AG09319 (cell line): ENCODE measurements around the gene SELENBP1.

Experiments
- DNase-seq: peaks from one replicate; pipeline ENCODE4 v3.0.0-alpha.2; 2010; ENCODE audit warnings: low read depth; ENCODE audit errors: extremely low read depth
- CTCF ChIP-seq: IDR thresholded peaks from 2 replicates; pipeline ENCODE4 v1.5.1; 2011; ENCODE audit warnings: low read depth, mild to moderate bottlenecking, inconsistent platforms, low read length, moderate library complexity

SELENBP1 gene

DNA sequence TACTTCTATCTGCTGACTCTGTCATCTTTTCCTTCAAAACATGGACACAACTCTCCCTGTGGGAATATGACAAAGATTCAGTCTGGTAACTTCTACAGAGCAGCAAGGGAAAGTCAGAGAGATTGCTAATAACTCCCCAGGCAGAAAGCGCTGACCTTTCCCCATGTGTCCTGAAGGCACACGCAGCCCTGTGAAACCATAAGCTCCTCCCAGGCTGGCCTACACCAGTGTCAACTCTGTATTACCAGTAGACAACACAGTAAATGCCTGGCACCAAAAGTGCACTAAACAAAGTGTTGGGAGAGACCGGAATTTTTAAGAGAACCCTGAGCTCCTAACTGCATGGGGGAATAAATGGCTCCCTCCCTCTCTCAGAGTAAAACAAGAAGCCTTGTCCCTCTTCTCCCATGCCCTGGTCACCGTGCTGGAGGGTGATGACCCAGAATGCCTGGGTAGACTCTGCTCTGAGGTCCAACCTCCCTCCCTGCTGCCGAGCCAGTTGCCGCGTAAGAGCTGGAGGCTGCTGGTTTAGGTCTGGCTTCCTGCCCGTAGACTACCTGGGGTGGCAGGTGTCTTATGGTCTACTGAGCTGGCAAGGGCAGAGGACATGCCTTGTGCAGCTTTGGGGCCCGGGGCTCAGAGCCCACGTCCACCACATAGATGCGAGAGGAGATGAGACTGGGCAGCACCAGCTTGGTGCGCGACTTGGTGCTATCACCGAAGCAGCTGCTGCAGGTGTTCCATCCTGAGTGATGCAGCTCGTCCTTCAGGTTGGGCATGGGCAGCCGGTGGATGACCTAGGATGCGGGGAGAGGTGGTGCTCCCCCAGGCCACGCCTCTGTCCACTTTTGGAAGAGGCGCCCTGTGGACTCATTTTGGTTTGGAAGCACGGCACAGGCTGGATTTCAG lies 3.9 kb downstream of the SELENBP1 start:
- no peak for DNase-seq
- no peak for TF ChIP-seq CTCF

GRCh38 chr1:151367658-151368392 lies 4.7 kb downstream of the SELENBP1 start:
- no peak for TF ChIP-seq CTCF
- DNase-seq, result no peak

- no peak for DNase-seq
- no peak for TF ChIP-seq CTCF
Measured at GRCh38 chr1:151364996-151365395, 7.5 kb downstream of the SELENBP1 start.

GRCh38 chr1:151362308-151363155 lies 10.0 kb downstream of the SELENBP1 start:
- TF ChIP-seq CTCF, result no peak
- no peak for DNase-seq

DNA sequence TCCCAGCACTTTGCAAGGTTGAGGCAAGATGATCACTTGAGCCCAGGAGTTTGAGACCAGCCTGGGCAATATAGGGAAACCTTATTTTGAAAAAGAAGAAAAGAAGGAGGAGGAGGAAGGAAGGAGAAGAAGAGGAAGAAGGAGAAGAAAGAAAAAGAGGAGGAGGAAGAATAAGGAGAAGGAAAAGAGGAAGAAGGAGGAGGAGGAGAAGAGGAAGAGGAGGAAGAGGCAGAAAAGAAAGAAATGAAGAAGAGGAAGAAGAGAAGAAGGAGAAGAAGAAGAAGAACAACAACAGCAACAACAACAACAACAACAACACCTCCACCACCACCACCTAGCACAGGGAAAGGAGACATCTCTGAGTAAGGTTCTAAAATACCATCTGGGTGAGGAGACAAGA lies 10.6 kb downstream of the SELENBP1 start:
- DNase-seq, result no peak
- no peak for TF ChIP-seq CTCF

DNA sequence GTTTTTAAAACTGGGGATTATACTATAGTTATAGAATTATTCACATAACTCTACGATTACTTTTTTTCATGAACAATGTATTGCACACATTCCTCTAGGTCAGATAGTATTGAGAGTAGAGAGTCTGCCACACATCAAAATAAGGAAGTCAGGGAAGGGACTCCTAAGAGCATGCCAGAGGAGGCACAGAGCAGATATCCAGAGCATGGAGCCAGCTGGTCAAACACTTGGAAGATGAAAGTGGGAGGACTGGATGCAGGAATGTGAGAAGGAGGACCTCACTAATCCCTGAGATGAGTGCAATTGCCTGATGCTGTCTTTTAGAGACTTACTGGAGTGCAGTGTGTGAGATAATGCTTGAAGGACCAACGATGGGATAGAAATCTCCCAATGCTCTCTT lies 15.8 kb downstream of the SELENBP1 start:
- no peak for DNase-seq
- TF ChIP-seq CTCF, result no peak
